Activated effector memory CD4-positive, alpha-beta T cell treated with anti-CD3 and anti-CD28 coated beads, Interleukin-2, amount 50 U/mL, for 16 hours (primary cell): ENCODE data around the gene PEX5.

Experiments used
- DNase-seq: peaks from one replicate; pipeline ENCODE4 v3.0.0-alpha.2; 2020

The PEX5 gene

GRCh38 chr12:7189398-7190267 lies at the start of gene PEX5:
PEX5 (plus strand) TSS chr12:7189686; CDS start chr12:7190378, 692 bp downstream.
- DNase-seq: peak; percentile 94

DNA sequence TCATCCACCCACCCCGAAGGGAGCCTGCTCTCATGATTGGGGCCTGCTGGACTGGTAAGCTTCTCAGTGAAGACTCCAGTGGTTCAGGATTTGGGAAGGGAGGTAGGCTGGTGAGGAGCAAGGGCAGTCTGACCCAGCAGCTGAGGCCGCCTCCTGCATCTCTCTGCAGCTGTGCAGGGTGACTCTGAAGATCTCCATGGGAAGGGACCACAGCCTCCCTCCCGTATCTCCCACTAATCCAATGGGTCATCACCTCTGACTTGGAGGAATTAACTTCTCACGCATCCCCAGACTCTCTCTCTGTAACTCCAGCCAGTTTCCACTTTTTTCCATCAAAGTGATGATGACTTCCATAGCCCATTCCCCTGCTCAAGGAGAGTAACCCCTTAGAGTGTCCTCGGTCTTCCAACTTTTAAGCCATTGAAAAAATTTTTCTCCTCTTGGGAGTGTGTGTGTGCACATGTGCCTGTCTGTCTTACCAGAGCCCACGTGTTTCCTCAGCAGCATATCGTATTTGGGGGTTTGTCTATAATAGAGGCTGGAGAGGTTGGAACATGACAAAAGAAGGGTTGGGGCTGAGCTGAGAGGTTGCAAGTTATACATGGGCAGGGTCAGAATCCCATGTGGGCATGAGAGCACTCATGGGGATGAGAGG lies 48.0 kb upstream of the PEX5 start:
- DNase-seq: no peak

- peak; percentile 84 for DNase-seq
Measured at GRCh38 chr12:7142056-7142644, 47.3 kb upstream of the PEX5 start.

GRCh38 chr12:7142809-7143465 lies 46.5 kb upstream of the PEX5 start:
- no peak for DNase-seq

- no peak for DNase-seq
Measured at GRCh38 chr12:7143564-7143963, 45.9 kb upstream of the PEX5 start.

DNA sequence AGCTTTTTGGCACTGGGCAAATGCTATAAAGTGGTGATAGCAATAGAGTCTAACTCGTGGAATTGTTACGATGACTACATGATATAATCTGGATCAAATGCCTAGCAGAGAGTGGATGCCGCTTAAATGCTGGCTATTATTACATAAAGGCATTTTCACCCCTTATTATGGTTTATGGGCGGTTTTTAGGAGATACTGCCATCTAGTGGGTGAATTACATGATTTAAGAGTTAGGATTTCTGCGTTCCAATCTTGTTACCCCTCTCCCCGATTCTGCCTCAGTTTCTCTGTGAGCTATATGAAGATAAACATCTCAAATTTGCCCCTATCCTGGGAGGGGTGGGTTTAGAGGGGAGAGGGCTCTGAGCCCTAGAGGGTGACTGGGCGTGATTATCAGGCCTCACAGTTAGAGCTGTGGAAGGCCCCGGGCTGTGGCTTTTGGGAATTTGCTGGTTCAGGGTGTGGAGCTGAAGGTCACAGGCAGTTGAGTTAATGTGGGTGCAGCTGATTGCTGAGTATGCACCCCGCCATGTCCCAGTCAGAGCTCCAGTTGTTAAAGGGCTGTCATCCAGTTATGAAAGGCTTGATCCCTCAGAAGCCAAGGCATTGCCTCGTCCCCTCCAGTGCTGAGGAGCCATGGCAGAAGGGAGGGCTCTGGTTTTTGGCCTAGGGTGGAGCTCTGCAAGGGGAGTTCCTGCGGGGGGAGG lies 44.9 kb upstream of the PEX5 start:
- DNase-seq: no peak

- DNase-seq: no peak
Measured at GRCh38 chr12:7145671-7146070, 43.8 kb upstream of the PEX5 start.

GRCh38 chr12:7146228-7146627 lies 43.3 kb upstream of the PEX5 start:
- DNase-seq: no peak

- no peak for DNase-seq
Measured at GRCh38 chr12:7146906-7147305, 42.6 kb upstream of the PEX5 start.

GRCh38 chr12:7150356-7150755 lies 39.1 kb upstream of the PEX5 start:
- DNase-seq: no peak

- no peak for DNase-seq
Measured at GRCh38 chr12:7150841-7151240, 38.6 kb upstream of the PEX5 start.

GRCh38 chr12:7151532-7151931 lies 38.0 kb upstream of the PEX5 start:
- no peak for DNase-seq

- DNase-seq: no peak
Measured at GRCh38 chr12:7152818-7153217, 36.7 kb upstream of the PEX5 start.

DNA sequence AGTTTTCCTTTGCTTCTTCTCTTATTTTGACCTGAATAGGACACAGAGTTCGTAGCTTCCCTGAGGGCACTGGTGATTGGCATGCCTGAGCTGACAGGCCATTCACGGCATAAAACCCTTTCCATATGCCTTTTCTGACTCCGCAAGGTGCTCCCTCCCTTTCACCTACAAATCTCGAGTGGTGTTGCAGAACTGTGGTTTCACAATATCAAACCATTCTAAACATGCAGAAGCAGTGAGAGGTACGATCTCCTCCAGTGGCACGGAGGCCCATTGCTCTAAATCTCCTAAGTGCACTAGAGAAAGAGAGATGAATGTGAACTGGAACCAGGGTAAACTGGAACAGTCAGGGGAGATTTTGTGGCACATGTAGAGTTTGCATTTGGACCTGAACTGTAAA lies 35.4 kb upstream of the PEX5 start:
- DNase-seq: no peak

GRCh38 chr12:7154901-7155470 lies 34.5 kb upstream of the PEX5 start:
- DNase-seq: no peak

DNA sequence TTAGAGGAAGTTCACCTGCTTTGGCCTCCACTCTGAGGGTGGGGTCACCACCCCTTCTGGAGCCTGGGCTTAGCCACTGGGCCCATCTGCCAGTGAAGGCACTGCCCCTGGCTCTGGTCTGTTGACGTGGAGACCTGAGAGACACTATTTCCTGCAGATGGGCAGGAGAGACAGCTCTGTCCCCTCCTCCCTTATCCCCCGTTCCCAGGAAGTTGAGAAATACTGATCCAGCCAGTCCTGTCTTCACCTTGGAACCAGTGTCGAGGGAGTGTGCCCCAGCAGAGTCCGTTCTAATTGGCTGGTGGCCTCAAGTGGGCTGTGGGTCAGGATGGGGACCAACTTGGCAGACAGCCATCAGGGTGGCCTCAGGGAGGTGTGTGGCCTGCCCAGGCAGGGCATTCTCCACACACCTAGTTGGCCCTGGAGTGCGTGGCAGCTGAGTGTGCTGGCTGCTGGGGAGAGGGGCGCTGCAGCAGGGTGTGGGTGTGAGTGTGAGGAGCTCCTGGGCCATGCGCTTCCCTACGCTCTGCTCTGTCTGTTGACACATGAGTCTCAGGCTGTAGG lies 33.9 kb upstream of the PEX5 start:
- no peak for DNase-seq

DNA sequence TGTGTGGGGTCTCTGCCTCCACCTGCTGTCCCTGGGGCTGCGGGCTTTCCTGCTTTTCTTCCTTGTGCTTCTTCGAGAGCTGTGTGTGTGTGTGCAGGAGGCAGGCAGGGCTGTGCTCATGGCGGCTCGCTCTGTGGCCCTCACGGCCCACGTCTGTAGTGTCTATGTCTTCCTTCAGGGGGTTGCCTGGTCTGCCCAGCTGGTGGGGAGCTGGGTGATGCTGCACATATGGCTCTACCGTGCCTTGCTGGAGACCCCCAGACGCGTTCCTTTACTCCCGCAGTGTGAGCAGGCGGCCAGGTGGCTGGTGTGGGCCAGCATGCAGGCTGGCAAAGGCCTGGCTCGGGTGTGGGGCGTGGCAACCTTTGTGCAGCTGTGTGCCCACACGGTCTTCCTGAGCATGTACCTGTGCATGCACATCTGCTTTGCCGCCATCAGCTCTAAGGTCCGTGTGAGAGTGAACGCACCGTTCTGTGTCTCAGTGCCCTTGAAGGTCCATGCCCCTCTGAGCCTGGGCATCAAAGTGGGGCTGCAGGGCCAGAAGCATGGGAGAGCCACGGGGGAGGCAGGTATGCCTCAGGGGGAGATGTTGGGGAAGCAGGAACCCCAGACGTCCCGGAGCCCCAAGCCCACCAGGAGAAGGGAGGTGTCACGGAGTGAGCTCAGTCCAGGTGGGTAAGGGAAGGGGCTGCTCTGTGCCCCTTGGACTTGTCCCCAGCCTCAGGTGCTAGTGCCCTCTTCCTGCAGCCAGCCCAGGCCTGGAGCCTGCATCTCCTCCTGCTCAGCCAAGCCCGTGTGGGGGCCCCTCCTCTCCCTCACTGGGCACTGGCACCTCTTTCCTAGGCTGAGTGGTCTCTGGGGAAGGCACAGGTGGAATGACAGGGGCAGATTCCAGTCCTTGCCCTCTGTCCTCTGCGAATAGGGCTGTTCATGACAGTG lies 33.0 kb upstream of the PEX5 start:
- no peak for DNase-seq

GRCh38 chr12:7157391-7157790 lies 32.1 kb upstream of the PEX5 start:
- DNase-seq: no peak

- DNase-seq: no peak
Measured at GRCh38 chr12:7158781-7159609, 30.5 kb upstream of the PEX5 start.

- no peak for DNase-seq
Measured at GRCh38 chr12:7160183-7160582, 29.3 kb upstream of the PEX5 start.
